Activated CD4-positive, alpha-beta T cell treated with anti-CD3 and anti-CD28 coated beads, Interleukin-2, amount 50 U/mL, for 48 hours (primary cell): Measurements from ENCODE around the gene SLC17A9.
A peak's percentile ranks its signal among the peaks of the same experiment; 100 is the strongest.

Experiments
- DNase-seq, 2 experiments: peaks; one replicate each; pipeline ENCODE4 v3.0.0-alpha.2; 2020

Gene SLC17A9

DNA sequence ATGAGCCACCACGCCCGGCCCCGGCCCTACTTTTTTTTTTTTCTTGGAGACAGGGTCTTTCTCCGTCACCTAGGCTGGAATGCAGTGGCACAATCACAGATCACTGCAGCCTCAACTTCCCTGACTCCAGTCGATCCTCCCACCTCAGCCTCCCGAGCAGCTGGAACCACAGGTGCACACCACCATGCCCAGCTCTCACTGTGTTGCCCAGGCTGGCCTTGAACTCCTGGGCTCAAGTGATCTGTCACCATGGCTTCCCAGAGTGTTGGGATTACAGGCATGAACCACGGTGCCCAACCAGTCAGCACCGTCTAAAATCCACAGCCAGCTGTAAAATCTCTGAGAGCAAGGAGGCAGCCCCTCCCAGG, 17.4 kb downstream of the SLC17A9 start:
- no peak for DNase-seq

DNA sequence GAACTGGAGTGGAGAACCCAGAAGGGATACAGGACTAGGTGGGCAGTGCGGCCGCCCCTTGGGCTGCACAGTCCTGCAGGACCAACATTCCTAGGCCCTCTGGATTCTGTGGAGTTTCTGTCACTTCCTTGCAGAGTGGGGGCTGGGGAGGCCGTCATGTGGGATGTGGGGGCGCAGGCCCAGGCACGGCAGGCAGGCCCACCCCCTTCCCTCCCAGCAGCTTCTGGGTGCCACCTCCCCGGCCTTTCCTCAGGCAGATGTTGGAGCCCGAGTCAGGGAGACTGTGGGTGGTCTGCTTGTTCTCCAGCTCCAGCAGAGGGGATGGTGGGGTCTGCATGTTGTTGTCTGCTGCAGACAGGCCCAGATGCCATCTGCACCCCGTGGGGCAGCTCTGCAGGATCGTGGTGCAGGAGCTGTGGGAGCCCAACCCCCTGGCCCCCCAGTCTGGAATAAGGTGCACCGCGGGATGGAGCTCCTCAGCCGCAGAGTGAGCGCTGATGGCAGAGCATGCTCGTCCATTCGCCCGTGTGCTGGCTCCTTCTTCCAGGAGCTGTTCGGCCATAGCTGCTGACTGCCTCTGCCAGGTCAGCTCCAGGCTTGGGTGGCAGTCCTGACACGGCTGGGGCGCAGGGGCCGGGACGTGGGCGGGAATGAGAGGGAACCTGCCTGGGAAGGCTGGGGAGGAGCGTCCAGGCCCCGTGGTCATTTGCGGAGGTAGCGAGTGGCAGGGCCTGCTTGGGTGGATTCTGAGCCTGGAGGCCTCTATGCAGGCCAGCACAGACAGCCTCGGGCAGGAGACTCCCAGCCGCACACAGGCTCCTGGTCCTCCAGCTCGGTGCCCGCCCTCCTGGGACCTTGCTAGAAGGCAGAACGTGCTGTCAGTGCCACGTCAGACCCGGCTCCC, 18.1 kb downstream of the SLC17A9 start:
- no peak for DNase-seq

DNA sequence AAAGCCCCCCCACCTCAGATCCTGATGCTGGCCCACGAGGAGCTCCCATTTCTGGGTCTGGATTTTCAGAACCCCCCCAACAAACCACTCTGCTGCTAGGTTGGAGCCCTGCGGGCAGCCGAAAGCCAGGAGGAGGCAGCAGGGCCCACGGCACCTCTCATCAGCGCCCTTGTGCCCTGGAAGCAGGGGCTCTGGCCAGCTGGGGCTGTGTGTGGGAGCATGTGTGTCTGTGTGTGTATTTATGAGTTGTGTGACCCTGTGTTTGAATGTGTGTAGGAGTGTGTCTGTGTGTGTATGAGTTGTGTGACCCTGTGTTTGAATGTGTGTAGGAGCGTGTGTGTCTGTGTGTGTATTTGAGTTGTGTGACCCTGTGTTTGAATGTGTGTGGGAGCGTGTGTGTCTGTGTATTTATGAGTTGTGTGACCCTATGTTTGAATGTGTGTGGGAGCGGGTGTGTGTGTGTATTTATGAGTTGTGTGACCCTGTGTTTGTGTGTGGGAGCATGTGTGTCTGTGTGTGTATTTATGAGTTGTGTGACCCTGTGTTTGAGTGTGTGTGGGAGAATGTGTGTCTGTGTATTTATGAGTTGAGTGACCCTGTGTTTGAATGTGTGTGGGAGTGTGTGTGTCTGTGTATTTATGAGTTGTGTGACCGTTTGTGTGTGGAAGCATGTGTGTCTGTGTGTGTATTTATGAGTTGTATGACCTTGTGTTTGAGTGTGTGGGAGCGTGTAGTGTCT, 18.9 kb downstream of the SLC17A9 start:
- no peak for DNase-seq

DNA sequence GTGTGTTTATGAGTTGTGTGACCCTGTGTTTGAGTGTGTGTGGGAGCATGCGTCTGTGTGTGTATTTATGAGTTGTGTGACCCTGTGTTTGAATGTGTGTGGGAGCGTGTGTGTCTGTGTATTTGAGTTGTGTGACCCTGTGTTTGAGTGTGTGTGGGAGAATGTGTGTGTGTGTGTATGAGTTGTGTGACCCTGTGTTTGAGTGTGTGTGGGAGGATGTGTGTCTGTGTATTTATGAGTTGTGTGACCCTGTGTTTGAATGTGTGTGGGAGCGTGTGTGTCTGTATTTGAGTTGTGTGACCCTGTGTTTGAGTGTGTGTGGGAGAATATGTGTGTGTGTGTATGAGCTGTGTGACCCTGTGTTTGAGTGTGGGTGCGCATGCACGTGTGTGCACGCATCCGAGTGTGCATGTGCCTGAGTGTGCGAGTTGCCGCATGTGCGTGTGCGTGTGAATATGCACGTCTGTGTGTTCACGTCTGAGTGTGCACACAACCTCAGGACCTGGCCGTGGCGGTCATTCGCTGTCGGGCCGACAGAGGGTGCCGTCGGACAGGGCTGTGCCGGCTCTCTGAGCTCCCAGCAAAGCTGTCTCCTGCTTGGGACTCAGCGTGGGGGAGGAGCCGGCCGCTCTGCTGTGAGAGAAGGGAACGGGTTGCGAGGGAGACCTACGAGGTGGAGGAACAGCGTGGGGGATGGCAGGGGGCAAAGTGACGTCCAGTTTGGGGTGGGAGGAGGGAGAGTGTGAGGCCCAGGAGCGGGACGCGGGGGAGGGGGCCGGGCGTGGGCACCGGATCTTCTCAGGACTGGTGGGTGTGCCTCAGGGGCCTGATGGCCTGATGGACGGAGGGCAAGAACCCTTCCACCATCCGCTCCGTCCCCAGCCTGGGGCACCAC, 19.7 kb downstream of the SLC17A9 start:
- peak; percentile 92 to 93 for DNase-seq

DNA sequence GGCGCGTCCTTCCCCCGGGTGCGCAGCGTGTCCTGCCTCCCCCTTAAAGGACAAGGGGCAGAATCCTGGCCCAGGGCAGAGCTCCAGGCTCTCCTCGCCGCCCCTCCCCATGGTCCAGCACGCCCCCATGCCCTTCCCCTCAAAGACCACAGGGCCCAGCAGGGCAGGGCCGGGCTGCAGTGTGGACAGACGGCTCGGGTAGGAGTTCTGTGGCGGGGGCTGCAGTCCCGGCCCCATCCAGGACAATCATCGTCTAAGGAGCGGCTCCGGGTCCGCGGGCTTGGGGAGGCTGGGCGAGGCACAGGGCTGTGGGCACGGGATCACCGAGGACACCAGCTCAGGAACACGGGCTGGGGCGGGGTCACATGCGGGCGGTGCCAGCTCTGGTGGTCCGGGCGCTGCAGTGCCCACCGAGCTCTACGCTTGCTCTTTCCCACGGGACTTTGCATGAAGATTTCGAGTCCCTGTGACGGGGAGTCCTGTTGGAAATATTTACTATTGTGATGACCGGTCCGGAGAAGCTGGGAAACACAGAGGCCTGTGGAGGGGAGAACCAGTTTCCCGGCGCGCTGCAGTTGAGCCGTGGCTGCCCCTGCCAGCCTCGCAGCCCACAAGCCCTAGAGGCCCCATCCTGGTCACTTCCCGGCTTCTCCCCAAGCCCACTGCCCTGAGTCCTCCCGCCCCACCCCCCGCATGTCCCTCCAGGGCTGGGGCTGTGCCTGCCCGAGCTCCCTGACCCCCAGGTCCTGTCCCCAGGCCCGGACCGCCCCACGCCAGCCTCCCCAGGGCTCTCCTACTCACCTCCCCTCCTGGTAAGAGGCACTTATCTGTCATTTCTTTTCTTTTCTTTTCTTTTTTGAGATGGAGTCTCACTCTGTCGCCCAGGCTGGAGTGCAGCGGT, 20.6 kb downstream of the SLC17A9 start:
- no peak for DNase-seq

DNA sequence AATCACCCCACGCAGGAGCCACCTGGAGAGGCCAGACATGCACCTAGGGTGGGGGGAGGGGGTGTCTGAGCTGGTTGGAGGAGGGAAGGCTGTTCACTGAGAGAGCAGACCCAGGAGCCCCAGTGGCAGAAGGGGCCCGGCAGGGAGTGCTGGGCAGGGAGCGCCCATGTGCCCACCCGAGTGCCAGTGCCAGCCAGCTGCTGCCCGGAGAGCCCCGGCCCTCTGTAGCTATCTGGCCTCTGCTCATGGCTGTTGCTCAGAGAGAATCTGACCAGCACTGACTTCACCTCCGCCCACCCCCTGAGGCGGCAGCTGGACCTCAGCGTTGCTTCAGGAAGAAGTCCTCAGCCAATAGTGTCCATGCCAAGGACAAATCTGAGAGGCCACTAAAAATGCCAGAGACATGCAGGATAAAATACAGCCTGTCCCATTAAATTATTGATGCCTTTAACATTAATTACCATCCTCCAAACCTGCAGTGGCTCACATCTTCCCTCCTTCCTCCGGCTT, 22.8 kb downstream of the SLC17A9 start:
- DNase-seq, result no peak

DNA sequence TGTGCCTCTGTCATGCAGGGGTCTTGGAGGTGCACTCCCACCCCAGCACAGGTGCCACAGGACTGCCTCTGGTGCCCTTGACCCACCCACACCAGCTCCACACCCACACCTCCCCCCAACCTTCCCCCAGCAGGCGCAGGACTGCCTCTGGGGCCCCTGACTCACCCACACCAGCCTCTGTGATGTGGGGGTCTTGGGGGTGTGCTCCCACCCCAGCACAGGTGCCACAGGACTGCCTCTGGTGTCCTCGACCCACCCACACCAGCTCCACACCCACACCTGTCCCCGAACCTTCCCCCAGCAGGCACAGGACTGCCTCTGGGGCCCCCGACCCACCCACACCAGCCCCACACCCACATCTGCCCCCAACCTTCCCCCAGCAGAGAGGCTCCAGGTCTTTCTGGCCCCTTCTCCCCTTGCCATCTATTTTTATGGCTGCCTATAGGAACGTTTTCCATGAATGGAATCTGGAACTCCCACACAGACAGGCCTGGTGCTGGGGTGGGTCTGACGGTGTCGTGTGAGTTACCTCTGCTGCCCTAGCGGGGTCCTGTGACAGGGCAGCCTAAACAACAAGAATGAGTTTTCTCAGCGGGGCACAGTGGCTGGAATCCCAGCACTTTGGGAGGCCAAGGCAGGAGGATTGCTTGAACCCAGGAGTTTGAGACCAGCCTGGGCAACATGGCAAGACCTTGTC, 23.5 kb downstream of the SLC17A9 start:
- no peak for DNase-seq

DNA sequence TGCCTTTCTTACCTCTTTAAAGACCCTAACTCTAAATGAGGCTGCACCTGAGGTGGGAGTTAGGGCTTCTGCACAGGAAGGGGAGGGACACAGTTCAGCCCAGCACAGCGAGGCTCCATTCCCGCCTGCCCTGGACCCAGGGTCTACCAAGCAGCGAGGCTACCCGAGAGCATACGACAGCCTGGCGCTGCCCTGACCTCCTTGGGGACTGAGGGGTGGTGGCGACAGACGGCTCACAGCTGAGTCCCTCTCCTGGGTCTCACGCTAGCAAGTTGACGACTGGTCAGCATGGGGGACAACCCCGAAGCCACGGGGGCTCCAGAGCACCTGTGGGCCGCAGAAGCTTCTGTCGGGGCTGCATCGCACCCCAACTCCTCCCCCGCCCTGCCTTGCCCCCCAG, 24.4 kb downstream of the SLC17A9 start:
- DNase-seq, result no peak

DNA sequence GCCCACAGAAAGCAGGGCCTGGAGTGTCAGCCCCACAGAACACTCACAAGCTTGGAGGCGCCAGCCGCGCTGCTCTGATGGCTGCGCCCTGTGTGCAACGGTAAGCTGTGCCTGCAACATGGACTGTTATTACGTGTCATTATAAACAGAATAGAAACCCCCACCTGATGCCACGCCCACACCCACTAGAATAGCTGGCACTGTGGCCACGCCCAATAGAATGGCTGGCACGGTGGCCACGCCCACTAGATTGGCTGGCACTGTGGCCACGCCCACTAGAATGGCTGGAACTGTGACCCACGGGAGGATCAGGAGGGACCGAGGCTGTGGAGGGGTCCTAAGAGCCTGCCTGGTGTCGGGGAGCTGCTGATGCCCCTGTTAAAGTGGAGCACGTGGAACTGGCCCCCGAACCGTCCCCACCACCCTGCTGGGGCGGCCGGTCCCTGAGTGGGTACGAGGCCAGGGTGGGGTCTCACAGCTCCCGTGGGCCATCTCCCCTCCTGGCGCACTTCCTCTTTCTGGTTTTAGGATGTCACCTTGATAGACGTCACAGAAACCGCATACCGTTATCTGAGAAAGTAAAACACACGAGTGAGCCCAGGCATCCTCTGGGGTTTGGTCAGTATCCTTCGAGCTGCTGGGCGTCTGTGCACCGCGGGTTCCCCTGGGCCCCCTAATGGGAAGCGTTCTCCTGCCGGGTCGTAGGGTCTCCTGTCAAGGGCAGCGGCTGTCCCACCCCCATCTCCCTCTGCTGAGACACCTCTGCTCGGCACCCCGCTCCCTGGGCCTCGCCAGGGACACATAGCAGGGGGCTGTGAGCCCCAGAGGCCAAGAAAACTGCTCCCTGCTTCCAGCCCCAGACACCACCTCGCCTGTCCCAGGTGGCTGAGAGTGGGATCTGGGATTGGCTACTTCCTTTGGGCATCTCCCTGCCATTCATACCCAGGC, 25.4 kb downstream of the SLC17A9 start:
- peak; percentile 80 to 82 for DNase-seq

DNA sequence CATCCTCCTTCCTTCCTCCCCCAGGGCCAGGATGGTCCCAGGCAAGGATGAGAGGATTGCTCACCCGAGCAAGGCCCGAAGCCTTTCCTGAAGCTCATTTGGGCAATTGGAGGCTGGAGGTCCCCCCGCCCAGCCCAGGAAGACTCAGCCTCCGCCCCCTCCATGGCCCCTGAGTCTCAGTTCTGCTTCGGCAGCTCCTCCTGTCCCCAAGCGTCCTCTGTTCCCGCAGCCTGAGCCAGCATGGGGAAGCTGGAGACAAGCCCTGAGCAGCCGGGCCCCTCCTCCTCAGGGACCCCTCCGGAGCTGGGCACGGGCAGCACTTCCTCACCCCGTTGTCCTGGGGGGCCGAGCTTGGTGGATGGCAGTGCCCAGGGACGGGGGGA, 26.0 kb downstream of the SLC17A9 start:
- no peak for DNase-seq

DNA sequence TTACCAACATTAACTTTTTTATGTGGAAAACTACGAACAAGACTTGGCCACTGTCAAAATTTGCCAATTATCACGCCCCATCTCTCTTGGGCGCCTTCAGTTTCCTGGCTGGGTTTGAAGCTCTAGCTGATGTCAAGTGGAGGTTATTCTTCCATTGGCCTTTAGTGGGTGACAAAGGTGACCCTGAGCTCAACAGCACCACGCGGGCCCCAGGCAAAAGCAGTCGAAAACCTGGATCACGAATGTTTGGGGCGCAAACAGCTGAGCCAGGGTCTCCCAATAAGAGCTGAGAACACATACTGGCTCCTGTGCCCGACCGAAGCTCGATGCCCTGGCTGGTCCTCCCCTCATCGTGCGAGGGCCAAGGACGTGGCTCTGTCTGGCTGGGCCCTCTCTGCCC, 26.8 kb downstream of the SLC17A9 start:
- no peak for DNase-seq

DNA sequence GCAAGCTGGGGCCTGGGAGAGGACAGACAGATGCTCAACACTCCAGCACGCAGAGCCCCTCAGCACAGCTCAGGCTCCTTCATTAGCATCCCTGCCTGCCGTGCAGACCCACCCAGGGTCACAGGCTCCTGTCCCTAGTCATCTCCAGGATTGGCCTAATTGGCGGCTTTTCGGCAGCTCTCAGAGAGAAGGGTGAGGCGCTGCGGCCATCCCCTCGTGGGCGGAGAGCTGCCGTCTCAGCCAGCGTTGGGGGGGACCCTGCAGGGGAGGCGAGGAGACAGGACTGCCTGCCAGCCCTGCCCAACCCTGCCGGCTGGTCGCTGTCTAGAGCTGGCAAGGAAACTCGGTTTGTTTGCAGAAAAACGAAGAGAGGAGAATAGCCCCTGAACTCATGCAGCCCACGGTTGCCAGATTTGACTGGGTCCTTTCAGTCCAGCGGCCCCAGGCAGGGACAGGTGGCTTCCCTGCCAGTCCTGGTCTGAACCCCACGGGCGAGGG, 27.4 kb downstream of the SLC17A9 start:
- no peak for DNase-seq

DNA sequence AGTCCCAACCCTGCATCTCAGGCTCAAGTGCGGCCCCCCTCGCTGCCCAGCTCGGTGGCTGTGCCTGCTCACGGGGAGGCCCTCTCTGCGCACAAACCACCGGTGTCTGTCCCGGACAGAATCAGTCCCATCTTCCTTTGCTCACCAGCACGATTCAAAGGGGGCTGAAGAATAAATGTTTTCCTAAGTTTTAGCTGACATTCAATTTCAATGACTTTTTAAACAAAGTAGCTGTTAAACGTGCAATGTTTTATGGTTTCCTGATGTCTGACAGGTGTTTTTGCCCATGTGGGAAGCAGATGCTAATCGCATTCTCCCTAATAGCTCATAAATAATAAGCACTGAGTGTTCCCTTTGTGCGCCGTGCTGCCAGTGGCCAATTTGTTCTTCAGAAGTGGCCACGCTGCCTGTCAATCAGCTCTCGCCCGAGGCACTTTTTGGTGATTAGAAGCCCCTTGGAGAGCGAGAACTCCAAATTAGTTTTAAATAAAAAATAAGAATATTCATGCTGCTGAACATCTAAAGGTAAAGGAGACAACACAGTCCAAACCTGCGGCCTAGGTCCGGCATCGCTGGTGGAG, 28.0 kb downstream of the SLC17A9 start:
- no peak for DNase-seq

DNA sequence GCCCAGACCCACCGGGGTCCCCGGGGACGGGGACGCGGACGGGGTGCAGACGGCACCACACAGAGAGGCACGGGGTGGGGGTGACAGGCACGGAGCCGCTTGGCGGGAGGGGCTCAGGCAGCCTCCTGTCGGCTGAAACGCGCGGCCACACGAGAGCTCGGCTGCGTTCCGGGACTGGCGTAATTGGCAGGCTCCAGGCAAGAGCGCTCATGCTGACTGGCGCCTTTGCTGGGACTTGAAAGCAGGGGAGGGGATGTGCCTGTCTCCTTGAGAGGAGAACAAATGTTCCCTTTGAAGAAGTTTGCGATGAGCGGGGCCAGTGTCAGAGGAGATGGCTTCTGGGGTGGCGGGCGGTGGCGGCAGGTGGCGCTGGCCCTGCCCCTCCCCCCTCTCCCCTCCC, 28.5 kb downstream of the SLC17A9 start:
- peak; percentile 19 to 22 for DNase-seq

DNA sequence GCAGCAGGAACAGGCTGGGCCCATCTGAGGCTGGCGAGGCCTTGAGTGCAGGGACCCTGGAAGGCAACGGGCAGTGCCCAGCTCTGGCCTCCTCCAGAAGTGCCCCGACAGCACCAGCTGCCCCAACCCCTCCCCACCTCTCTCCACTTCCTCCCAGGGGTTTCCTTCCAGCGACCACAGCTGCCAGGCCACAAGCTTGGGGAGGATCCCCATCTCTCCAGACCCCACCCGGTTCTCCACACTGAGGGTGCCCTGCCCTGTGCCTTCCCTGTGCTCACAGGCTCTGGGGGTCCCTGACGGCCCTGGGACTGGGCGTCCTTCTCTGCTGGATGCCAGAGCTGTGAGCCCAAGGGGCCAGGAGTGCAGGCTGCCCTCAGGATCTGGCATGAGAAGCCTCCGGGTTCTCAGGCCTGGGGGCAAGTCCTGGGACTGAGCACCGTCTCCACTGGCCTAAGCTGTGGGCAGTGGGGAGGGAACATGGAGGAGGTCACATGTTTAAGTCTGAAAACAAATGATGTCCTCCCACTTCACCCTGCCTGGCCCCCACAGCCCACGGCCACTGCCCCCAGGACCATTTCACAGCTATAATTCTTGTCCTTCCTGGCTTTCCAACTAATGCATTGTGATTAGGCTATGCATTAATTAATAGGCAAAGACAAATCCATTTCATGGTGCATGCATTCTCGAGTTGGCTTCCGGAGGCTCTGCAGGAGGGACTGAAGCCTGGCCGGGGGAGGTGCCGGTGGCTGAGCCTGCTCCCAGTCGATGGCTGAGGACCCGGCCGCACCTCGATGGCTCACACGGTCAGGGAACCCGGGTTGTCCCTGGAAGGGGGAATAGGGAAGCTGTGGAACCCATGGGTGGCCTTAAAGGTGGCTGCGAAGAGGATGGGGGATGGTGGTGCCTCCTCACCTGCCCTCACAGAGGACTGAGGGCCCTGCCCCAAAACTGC, 29.9 kb downstream of the SLC17A9 start:
- DNase-seq, result no peak

DNA sequence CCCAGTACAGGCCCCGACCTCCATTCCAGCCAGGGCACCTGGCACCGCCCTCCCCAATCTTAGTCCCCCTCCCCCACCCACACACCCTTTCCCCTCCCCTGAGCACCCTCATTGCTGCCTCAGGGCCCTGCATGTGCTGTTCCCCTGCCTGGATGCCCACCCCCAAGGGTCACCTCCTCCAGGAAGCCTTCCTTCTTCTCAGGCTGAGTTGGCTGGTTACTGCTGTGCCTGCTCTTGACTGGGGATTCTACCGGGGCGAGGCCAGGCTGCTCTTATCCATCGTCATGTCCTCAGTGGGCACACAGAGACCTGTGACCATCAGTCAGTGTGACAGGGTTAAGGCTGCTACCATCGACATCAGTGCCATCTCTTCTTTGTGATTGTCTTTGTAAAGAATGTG, 30.7 kb downstream of the SLC17A9 start:
- DNase-seq, result no peak

DNA sequence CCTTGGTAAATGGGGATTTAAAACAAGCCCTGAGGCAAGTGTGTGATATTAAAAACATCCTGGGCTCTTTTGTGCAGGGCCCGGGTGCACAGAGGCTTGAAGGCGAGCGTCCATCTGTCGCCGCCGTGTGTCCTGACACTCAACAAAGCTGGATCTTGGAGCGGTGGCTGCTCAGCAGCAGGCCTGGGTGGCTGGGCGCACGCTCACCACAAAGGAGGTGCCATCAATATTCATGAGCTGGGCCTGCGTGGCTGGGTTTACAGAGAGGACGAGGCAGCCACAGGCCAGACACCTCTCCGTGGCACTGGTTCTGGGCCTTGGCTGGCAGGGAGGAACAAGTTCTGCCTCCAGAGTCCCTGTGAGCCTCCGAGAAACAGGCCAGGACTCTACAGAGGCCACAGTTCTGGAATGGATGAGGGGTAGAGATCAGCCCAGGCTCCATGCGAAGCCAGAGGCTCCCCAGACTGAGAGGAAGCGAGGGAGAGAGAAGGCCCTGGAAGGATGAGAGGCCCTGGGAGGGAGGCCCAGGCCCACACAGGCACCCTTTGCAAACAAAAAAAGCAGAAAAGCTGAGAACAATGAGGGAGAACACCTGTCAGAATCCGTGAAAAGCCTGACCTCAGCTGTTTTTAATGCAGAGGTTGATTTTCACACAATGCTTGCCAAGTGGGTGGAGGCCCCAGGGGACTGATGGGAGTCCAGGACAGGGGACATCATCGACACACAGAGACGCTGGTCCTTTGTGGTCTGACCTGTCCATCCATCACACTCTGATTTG, 32.3 kb downstream of the SLC17A9 start:
- no peak for DNase-seq

DNA sequence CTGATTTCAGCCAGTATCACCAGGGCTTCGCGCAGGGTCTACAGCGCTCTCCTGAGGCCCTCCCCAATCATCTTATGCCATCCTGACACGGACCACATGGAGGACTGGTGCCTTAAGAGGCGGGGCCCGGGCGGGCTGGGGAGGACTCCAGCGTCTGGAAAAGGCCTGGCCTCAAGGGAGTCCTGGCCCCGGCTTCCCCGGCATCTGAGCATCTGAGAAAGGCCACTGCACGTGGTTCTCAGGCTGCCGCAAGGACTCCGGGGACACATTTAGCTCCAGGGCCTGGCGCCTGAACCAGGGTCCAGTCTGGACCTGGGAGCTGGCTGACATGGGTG, 32.9 kb downstream of the SLC17A9 start:
- no peak for DNase-seq
